GM12878 (cell line): ENCODE measurements around the gene PLEKHM3. TPM values are rescaled to one million over a fixed set of nuclear protein-coding genes. Genes with fewer than 3 reads are reported as not detected.

ENCODE experiments used
- ATAC-seq: fragments of 200-7000 bp; cut with Tn5 transposase; 3 replicates; pipeline ENCODE4 v1.9.1; 2020; ENCODE audit warnings: mild to moderate bottlenecking, moderate library complexity
- BruUV-seq: library from RNA; stranded (reverse); fragments of 400-500 nt; replicated peaks from 2 replicates; lab custom pipeline; 2021; lab: Mats Ljungman, UMichigan
- CTCF ChIA-PET: fragments of 300-600 bp; sonication (Branson Sonifier 250); formaldehyde crosslinking; extraction: SDS; loops from one replicate; lab custom pipeline; 2021; ENCODE audit warnings: inconsistent platforms; lab: Yijun Ruan, JAX
- POLR2A ChIA-PET: fragments of 350-600 bp; formaldehyde crosslinking; extraction: SDS; loops from one replicate; lab custom pipeline; 2021; ENCODE audit warnings: inconsistent platforms; lab: Charles Lee
- RAD21 ChIA-PET: fragments of 300-600 bp; sonication (Branson Sonifier 250); formaldehyde crosslinking; loops from one replicate; lab custom pipeline; 2023; ENCODE audit warnings: antibody characterized with exemption; ENCODE audit not compliant: unreplicated experiment; lab: Charles Lee
- SMC1A ChIA-PET: fragments of 300-600 bp; sonication (Branson Sonifier 250); formaldehyde crosslinking; loops from one replicate; lab custom pipeline; 2023; ENCODE audit not compliant: unreplicated experiment, uncharacterized antibody; lab: Charles Lee
- DNase-seq: peaks from one replicate; pipeline ENCODE4 v3.0.0-alpha.2; 2011; ENCODE audit warnings: low read depth, low spot score
- FAIRE-seq: peaks from 3 replicates; lab custom pipeline; 2011; peaks lifted over from hg19 to GRCh38; lab: Jason Lieb, UNC
- H2AFZ ChIP-seq: 2 replicates; pipeline ENCODE4 v1.6.0; 2011; ENCODE audit warnings: low read depth, low read length, control low read depth; ENCODE audit not compliant: control insufficient read depth
- H3K27ac ChIP-seq: 2 replicates; pipeline ENCODE4 v1.5.1; 2011; ENCODE audit warnings: control low read depth; ENCODE audit not compliant: control insufficient read depth, insufficient read depth
- H3K27me3 ChIP-seq, 2 experiments: replicated peaks in 1 of 2; 2 replicates each; pipeline versions ENCODE4 v1.6.0 to v1.6.1; 2011; ENCODE audit warnings: low read length in 1 of 2; ENCODE audit not compliant: control insufficient read depth in 2 of 2, insufficient read depth in 2 of 2
- H3K36me3 ChIP-seq, 2 experiments: 2 replicates each; pipeline ENCODE4 v1.5.1; 2011; ENCODE audit warnings: low read length in 1 of 2; ENCODE audit not compliant: control insufficient read depth in 2 of 2, insufficient read depth in 2 of 2
- H3K4me1 ChIP-seq: 2 replicates; pipeline ENCODE4 v1.6.1; 2011; ENCODE audit warnings: mild to moderate bottlenecking, low read length, moderate library complexity, mixed read lengths; ENCODE audit not compliant: control insufficient read depth, insufficient read depth
- H3K4me2 ChIP-seq: 2 replicates; pipeline ENCODE4 v1.6.0; 2011; ENCODE audit warnings: control low read depth; ENCODE audit not compliant: control insufficient read depth, insufficient read depth
- H3K4me3 ChIP-seq: fragments of 200-600 bp; sonication (generic); 2 replicates; pipeline ENCODE4 v1.5.1; 2016
- H3K79me2 ChIP-seq: 2 replicates; pipeline ENCODE4 v1.6.0; 2011; ENCODE audit warnings: low read length; ENCODE audit not compliant: control insufficient read depth, insufficient read depth
- H3K9ac ChIP-seq: 2 replicates; pipeline ENCODE4 v1.8.0; 2011; ENCODE audit warnings: low read length, control low read depth, mixed read lengths; ENCODE audit not compliant: control insufficient read depth, insufficient read depth
- H3K9me3 ChIP-seq: replicated peaks from 3 replicates; pipeline ENCODE4 v1.5.1; 2011; ENCODE audit warnings: mild to moderate bottlenecking, low read length; ENCODE audit not compliant: control insufficient read depth, insufficient read depth
- H4K20me1 ChIP-seq: 2 replicates; pipeline ENCODE4 v1.6.0; 2011; ENCODE audit not compliant: control insufficient read depth, insufficient read depth
- ASH2L ChIP-seq: fragments of 300-600, 200-600 bp; sonication (generic); IDR thresholded peaks from 2 replicates; pipeline ENCODE4 v1.6.1; 2017; ENCODE audit warnings: low read depth, mild to moderate bottlenecking, borderline replicate concordance
- BMI1 ChIP-seq: fragments of 450-650 bp; IDR thresholded peaks from 2 replicates; pipeline ENCODE4 v1.6.1; 2016; ENCODE audit warnings: mild to moderate bottlenecking, moderate library complexity, borderline replicate concordance
- CEBPB ChIP-seq, 2 experiments: fragments of 150-350 bp in 1 of 2; IDR thresholded peaks; 2 replicates each; pipeline ENCODE4 v1.6.1; 2012 to 2014; ENCODE audit warnings: low read depth in 2 of 2, low read length in 2 of 2, borderline replicate concordance in 1 of 2, inconsistent platforms in 1 of 2
- CREM ChIP-seq: IDR thresholded peaks from 2 replicates; pipeline ENCODE4 v1.6.1; 2014; ENCODE audit warnings: antibody characterized with exemption, low read depth
- CTCF ChIP-seq, 3 experiments: IDR thresholded peaks in 2 of 3; conservative IDR thresholded peaks in 1 of 3; 2 replicates each; pipeline ENCODE4 v1.5.1; 2011; ENCODE audit warnings: low read depth in 3 of 3, low read length in 3 of 3, mild to moderate bottlenecking in 3 of 3, control low read depth in 2 of 3, moderate library complexity in 2 of 3, inconsistent platforms in 1 of 3, mixed read lengths in 1 of 3; ENCODE audit not compliant: control insufficient read depth in 2 of 3, insufficient read depth in 1 of 3; ENCODE audit errors: extremely low read depth in 1 of 3
- EGR1 ChIP-seq, 2 experiments: IDR thresholded peaks; 1 replicate in 1 of 2; 2 replicates in 1 of 2; pipeline ENCODE4 v1.6.1; 2011 to 2012; ENCODE audit warnings: low read depth in 2 of 2, low read length in 2 of 2, borderline replicate concordance in 1 of 2, mild to moderate bottlenecking in 1 of 2, moderate library complexity in 1 of 2
- FOXM1 ChIP-seq: IDR thresholded peaks from 2 replicates; pipeline ENCODE4 v1.6.1; 2012; ENCODE audit warnings: low read depth, mild to moderate bottlenecking, inconsistent platforms, low read length, moderate library complexity
- HCFC1 ChIP-seq: fragments of 150-350 bp; IDR thresholded peaks from 2 replicates; pipeline ENCODE4 v1.6.1; 2014; ENCODE audit warnings: low read length
- IKZF1 ChIP-seq: fragments of 450-650 bp; conservative IDR thresholded peaks from 2 replicates; pipeline ENCODE4 v1.6.1; 2017; ENCODE audit warnings: antibody characterized with exemption, mild to moderate bottlenecking
- LARP7 ChIP-seq: fragments of 450-650 bp; IDR thresholded peaks from 2 replicates; pipeline ENCODE4 v1.6.1; 2017; ENCODE audit warnings: mild to moderate bottlenecking
- NR2C2 ChIP-seq: IDR thresholded peaks from 2 replicates; pipeline ENCODE4 v1.6.1; 2011; ENCODE audit warnings: borderline replicate concordance, low read depth; ENCODE audit not compliant: control insufficient read depth, insufficient read length
- POLR2AphosphoS2 ChIP-seq: IDR thresholded peaks from 2 replicates; pipeline ENCODE4 v1.6.1; 2011; ENCODE audit warnings: low read depth, mild to moderate bottlenecking, low read length, improper control_type of control experiment, moderate library complexity
- SIN3A ChIP-seq: IDR thresholded peaks from 2 replicates; pipeline ENCODE4 v1.6.1; 2012; ENCODE audit warnings: low read depth, low read length, improper control_type of control experiment
- SREBF2 ChIP-seq: IDR thresholded peaks from 2 replicates; pipeline ENCODE4 v1.6.1; 2012; ENCODE audit warnings: mild to moderate bottlenecking, low read length
- TCF12 ChIP-seq: IDR thresholded peaks from 2 replicates; pipeline ENCODE4 v1.6.1; 2011; ENCODE audit warnings: low read depth, mild to moderate bottlenecking, low read length
- WRNIP1 ChIP-seq: IDR thresholded peaks from 2 replicates; pipeline ENCODE4 v1.6.1; 2011; ENCODE audit warnings: low read depth, low read length, improper control_type of control experiment, borderline replicate concordance
- ZNF24 ChIP-seq: fragments of 450-650 bp; IDR thresholded peaks from 2 replicates; pipeline ENCODE4 v1.6.1; 2017; ENCODE audit warnings: antibody characterized with exemption, mild to moderate bottlenecking
- WGBS: methylation state at CpG from one replicate; pipeline ENCODE4 v1.1.6; 2016; ENCODE audit warnings: low lambda C conversion rate; ENCODE audit not compliant: insufficient replicate concordance, insufficient coverage; ENCODE audit errors: missing lambda C conversion rate; 5-methylcytosine and 5-hydroxymethylcytosine counted together
- in situ Hi-C: fragments of 300-500 bp; cut with MboI; formaldehyde crosslinking; loops from 9 replicates; pipeline ENCODE4 v1.14.3; 2018; ENCODE audit warnings: mixed read lengths
- intact Hi-C: fragments of 100-400 bp; cut with micrococcal nuclease; formaldehyde crosslinking; loops from one replicate; pipeline ENCODE4 v1.14.2; 2022; ENCODE audit not compliant: unreplicated experiment
- polyA plus RNA-seq, 11 experiments: library from polyadenylated mRNA; depleted of rRNA in 4 of 11; unstranded in 6 of 11; stranded (reverse) in 5 of 11; fragments of >200 nt; fragmentation: Nextera tagmentation in 4 of 11; fragmentation: Illumina TruSeq in 1 of 11; extraction: Ambion mirVana in 4 of 11; extraction: Trizol in 1 of 11; gene quantifications; 1 replicate in 1 of 11; 2 replicates in 10 of 11; pipeline versions ENCODE4 v1.2.1 to v1.2.3, GENCODE V29; 2011 to 2016; ENCODE audit warnings: inconsistent platforms in 2 of 11, missing spikeins in 2 of 11, low read depth in 1 of 11
- total RNA-seq, 4 experiments: library from RNA; depleted of rRNA in 3 of 4; stranded (reverse); fragments of >200 nt in 3 of 4; fragmentation: Illumina TruSeq in 1 of 4; extraction: Trizol in 1 of 4; gene quantifications; 2 replicates each; pipeline versions ENCODE4 v1.2.1 to v1.2.3, GENCODE V29; 2013 to 2021
- TF ChIP-seq, protein P1 (sequence below): IDR thresholded peaks from 2 replicates; pipeline ENCODE4 v1.6.1; 2011; ENCODE audit warnings: low read depth, mild to moderate bottlenecking, low read length, moderate library complexity, borderline replicate concordance; ENCODE audit errors: extremely low read depth
- TF ChIP-seq, protein P2 (sequence below): IDR thresholded peaks from 2 replicates; pipeline ENCODE4 v1.6.1; 2011; ENCODE audit warnings: low read depth, low read length, improper control_type of control experiment, borderline replicate concordance

The PLEKHM3 gene
- total and polyA plus RNA-seq, 10 of the 15 experiments (the other 5 are each of a cell fraction or from before 2014, with no cell fraction given), result 1.4 to 5.6 (median 3.0) TPM

DNA sequence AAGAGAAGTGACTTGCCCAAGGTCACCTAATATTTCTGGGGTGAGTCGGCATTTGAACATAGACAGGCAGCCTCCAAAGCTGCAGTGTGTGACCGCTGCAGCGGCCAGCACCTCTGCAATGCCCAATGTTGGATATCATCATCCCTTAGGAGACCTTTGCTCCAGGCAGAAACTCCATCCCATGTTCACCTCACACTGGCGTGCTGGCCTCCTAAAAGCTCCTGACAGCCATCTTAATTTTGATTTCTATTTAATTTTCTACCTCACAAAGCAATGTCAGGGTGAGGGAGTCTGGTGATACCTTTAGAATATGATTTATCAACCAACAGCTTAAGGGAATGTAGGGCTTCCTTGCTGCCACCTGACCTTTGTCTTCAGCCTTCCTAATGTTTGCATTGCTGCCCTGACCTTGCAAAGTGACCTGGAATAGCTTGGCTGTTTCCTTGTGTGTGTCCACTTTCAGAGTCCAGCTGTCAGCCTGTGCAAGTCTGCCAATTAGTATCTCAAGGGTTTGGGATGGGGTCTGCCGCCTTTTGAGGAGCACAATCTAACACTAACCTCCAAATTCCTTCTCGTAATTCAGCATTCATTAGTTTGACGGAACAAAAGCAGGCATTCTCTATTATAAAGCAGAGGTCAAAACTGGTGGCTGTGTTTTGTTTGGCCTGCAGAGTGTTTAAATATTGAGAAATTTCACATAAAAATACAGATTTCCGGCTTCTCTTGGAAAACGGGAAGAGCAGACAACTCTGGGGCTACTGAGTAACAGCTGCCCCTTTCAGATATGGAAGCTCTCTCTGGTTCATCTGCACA is 127.6 kb downstream of the PLEKHM3 start (continued):
- TF ChIP-seq HCFC1, result no peak

DNA sequence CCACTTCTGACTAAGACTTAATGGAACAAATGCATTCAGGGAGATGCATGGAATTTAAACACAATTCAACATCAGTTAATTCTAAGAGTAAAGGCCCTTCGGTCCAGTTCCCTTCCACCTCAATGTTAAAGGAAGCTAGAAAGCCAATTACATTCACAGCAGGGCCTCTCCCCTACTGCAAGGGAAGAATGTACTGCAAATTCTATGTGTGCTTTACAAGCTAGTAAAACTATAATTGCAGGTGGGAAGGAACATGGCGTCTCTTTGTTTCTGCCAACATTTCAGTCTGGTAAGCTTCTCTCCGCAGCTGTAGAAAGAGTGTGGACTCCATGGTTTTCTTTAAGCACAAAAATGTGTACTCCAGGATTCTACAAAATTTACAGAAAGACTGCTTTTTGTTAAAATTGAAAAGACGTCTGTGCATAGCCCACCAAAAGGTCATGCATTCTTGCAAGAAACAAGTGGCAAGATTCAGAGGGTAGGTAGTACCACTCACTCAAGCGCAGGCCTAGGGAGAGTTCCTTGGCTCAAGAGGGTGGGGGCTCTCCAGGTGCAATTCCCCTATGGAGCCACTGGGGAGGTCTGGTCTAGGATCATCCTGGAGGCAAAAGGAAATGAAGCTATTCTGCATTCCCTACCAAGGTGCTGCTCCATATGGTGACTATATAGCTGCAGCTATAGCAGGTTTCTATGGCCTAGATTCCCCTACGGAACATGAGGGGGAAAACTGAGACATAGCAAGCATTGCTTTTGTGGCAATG is 128.6 kb downstream of the PLEKHM3 start:
- intact Hi-C loops, result no loop called here

More for the DNA sequence above, 128.6 kb downstream of the PLEKHM3 start:
- Histone ChIP-seq H3K27ac (no peak overlapping the region), H3K9me3 (no peaks in the 10 kb centered on the region), H3K27me3 (no peaks in the 10 kb centered on the region), H2AFZ (no peak overlapping the region), H3K9ac (no peak overlapping the region), H3K4me1 (no peaks in the 10 kb centered on the region), H3K4me2 (no peak overlapping the region), H3K79me2 (no peaks in the 10 kb centered on the region), H3K36me3 (no peaks in the 10 kb centered on the region), H4K20me1 (no peaks in the 10 kb centered on the region), H3K4me3 (no peak overlapping the region)
- ChIA-PET CTCF (interaction anchor here (0.5 to 1.3 kb wide), 4 partner anchors 9 to 349 kb away, joined by 3 to 5 read pairs (median 4); no protein-coding TSS in a partner anchor), SMC1A (interaction anchor here (0.6 to 2.0 kb wide), 5 partner anchors 8 to 75 kb away, joined by 3 to 7 read pairs (median 3); no protein-coding TSS in a partner anchor), POLR2A (no interaction called here), RAD21 (no interaction called here)
- 98% methylated on average over 6 of the region's 6 CpGs for WGBS
- ATAC-seq (no peak), DNase-seq (no peak), FAIRE-seq (no peak)
- TF ChIP-seq POLR2AphosphoS2 (no peak), SREBF2 (no peak), BMI1 (no peak), IKZF1 (no peak), CEBPB (IDR thresholded peaks at IDR 0.05; ENCODE audit: borderline replicate concordance in 1 of 2, low read depth in 2 of 2, low read length in 2 of 2) (no peak), FOXM1 (no peak), TCF12 (no peak), CREM (no peak), EGR1 (IDR thresholded peaks at IDR 0.05; ENCODE audit: borderline replicate concordance in 1 of 2, low read depth in 2 of 2, low read length in 2 of 2) (no peak), ASH2L (no peak), CTCF (IDR thresholded peaks at IDR 0.05 in 2 of 3, conservative IDR thresholded peaks at IDR 0.05 in 1 of 3; ENCODE audit: control insufficient read depth in 2 of 3, extremely low read depth in 1 of 3, insufficient read depth in 1 of 3, low read depth in 3 of 3, low read length in 3 of 3) (no peak), NR2C2 (no peak), SIN3A (no peak), LARP7 (no peak), WRNIP1 (no peak), ZNF24 (no peak)
- TF ChIP-seq, protein P1, sequence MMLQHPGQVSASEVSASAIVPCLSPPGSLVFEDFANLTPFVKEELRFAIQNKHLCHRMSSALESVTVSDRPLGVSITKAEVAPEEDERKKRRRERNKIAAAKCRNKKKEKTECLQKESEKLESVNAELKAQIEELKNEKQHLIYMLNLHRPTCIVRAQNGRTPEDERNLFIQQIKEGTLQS, result no peak
- TF ChIP-seq, protein P2, sequence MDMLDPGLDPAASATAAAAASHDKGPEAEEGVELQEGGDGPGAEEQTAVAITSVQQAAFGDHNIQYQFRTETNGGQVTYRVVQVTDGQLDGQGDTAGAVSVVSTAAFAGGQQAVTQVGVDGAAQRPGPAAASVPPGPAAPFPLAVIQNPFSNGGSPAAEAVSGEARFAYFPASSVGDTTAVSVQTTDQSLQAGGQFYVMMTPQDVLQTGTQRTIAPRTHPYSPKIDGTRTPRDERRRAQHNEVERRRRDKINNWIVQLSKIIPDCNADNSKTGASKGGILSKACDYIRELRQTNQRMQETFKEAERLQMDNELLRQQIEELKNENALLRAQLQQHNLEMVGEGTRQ, result no peak
- in situ Hi-C loops, result no loop called here
- BruUV-seq, result no TSS peak
